Liver (tissue), 9 donors: ENCODE results near the gene CALML5. TPM values are rescaled to one million over a fixed set of nuclear protein-coding genes. Genes with fewer than 3 reads are reported as not detected.

Experiments used
- DNase-seq: peaks from one replicate; pipeline ENCODE4 v3.0.0-alpha.2; 2017; ENCODE audit warnings: low spot score
- H3K27ac ChIP-seq, 2 donors: one replicate each; pipeline ENCODE4 v1.7.0; 2013; ENCODE audit warnings: inconsistent platforms in 2 of 2, low read length in 2 of 2, control low read depth in 1 of 2, low read depth in 1 of 2, mild to moderate bottlenecking in 1 of 2
- H3K27me3 ChIP-seq, 4 donors: one replicate each; pipeline versions ENCODE4 v1.6.1 to v1.7.0; 2013; ENCODE audit warnings: low read length in 3 of 4, inconsistent platforms in 1 of 4, mild to moderate bottlenecking in 1 of 4, moderate library complexity in 1 of 4; ENCODE audit not compliant: control insufficient read depth in 4 of 4, insufficient read depth in 4 of 4
- H3K36me3 ChIP-seq, 4 donors: one replicate each; pipeline versions ENCODE4 v1.6.1 to v1.7.0; 2013; ENCODE audit warnings: low read length in 3 of 4, mild to moderate bottlenecking in 3 of 4, low read depth in 1 of 4, moderate library complexity in 1 of 4; ENCODE audit not compliant: control insufficient read depth in 4 of 4, insufficient read depth in 3 of 4
- H3K4me1 ChIP-seq, 4 donors: one replicate each; pipeline versions ENCODE4 v1.6.1 to v1.7.0; 2013; ENCODE audit warnings: low read length in 3 of 4, mild to moderate bottlenecking in 3 of 4, moderate library complexity in 1 of 4; ENCODE audit not compliant: control insufficient read depth in 4 of 4, insufficient read depth in 4 of 4
- H3K4me3 ChIP-seq, 3 donors: one replicate each; pipeline versions ENCODE4 v1.6.1 to v1.7.0; 2013; ENCODE audit warnings: low read length in 3 of 3, control low read depth in 1 of 3, low read depth in 1 of 3, mild to moderate bottlenecking in 1 of 3
- H3K9ac ChIP-seq, 2 donors: one replicate each; pipeline ENCODE4 v1.7.0; 2013; ENCODE audit warnings: low read length in 2 of 2, mild to moderate bottlenecking in 2 of 2, moderate library complexity in 2 of 2, control low read depth in 1 of 2, low read depth in 1 of 2
- H3K9me3 ChIP-seq, 4 donors: one replicate each; pipeline versions ENCODE4 v1.6.1 to v1.7.0; 2013; ENCODE audit warnings: low read length in 3 of 4; ENCODE audit not compliant: control insufficient read depth in 4 of 4
- EGR1 ChIP-seq, 2 donors: IDR thresholded peaks; 2 replicates each; pipeline ENCODE4 v1.6.1; 2016 to 2018; ENCODE audit warnings: antibody characterized with exemption in 2 of 2, low read depth in 2 of 2
- HNF4A ChIP-seq, 2 donors: conservative IDR thresholded peaks; 2 replicates each; pipeline ENCODE4 v1.6.1; 2016; ENCODE audit warnings: antibody characterized with exemption in 2 of 2, mild to moderate bottlenecking in 2 of 2
- HNF4G ChIP-seq: IDR thresholded peaks from 2 replicates; pipeline ENCODE4 v1.6.1; 2016; ENCODE audit warnings: antibody characterized with exemption
- JUND ChIP-seq, 2 donors: IDR thresholded peaks; 2 replicates each; pipeline ENCODE4 v1.6.1; 2016; ENCODE audit warnings: antibody characterized with exemption in 2 of 2
- NR2F2 ChIP-seq: IDR thresholded peaks from 2 replicates; pipeline ENCODE4 v1.6.1; 2016; ENCODE audit warnings: antibody characterized with exemption
- RAD21 ChIP-seq, 2 donors: IDR thresholded peaks; 2 replicates each; pipeline ENCODE4 v1.6.1; 2016; ENCODE audit warnings: antibody characterized with exemption in 2 of 2, mild to moderate bottlenecking in 2 of 2
- RXRA ChIP-seq, 2 donors: IDR thresholded peaks; 2 replicates each; pipeline ENCODE4 v1.6.1; 2017 to 2018; ENCODE audit warnings: antibody characterized with exemption in 2 of 2, mild to moderate bottlenecking in 1 of 2
- SP1 ChIP-seq: IDR thresholded peaks from 2 replicates; pipeline ENCODE4 v1.6.1; 2018; ENCODE audit warnings: antibody characterized with exemption, mild to moderate bottlenecking
- TAF1 ChIP-seq: conservative IDR thresholded peaks from 2 replicates; pipeline ENCODE4 v1.6.1; 2016; ENCODE audit warnings: antibody characterized with exemption, mild to moderate bottlenecking
- WGBS: extraction: QIAGEN DNeasy Blood & Tissue Kit; methylation state at CpG from one replicate; pipeline ENCODE4 v1.1.7; 2013; 5-methylcytosine and 5-hydroxymethylcytosine counted together
- polyA plus RNA-seq, 2 donors: library from polyadenylated mRNA; stranded (reverse) in 1 of 2; unstranded in 1 of 2; fragments of 200-250 nt in 1 of 2; fragments of >200 nt in 1 of 2; fragmentation: Nextera tagmentation in 1 of 2; extraction: Ambion mirVana in 1 of 2; gene quantifications; one replicate each; pipeline versions ENCODE4 v1.2.1 to v1.2.3, GENCODE V29; 2013 to 2015
- total RNA-seq, 2 donors: library from RNA; depleted of rRNA; stranded (reverse); fragments of >200 nt; gene quantifications; one replicate each; pipeline ENCODE4 v1.2.3, GENCODE V29; 2014
- TF ChIP-seq, protein P1 (sequence below): IDR thresholded peaks from 2 replicates; pipeline ENCODE4 v1.6.1; 2016; ENCODE audit warnings: antibody characterized with exemption, mild to moderate bottlenecking
- TF ChIP-seq, protein P2 (sequence below): fragments of 150-350 bp; IDR thresholded peaks from 2 replicates; pipeline ENCODE4 v1.5.1; 2017; ENCODE audit warnings: improper control_type of control experiment, low read depth, low read length; ENCODE audit not compliant: missing input control
- TF ChIP-seq, protein P3 (sequence below): IDR thresholded peaks from 2 replicates; pipeline ENCODE4 v1.6.1; 2016; ENCODE audit warnings: antibody characterized with exemption
- donor health status: healthy.
- donor health status: healthy.
- donor health status: healthy.
- donor health status: healthy.
- donor health status: healthy.

The CALML5 gene
- total and polyA plus RNA-seq, 4 donors, result not detected

DNA sequence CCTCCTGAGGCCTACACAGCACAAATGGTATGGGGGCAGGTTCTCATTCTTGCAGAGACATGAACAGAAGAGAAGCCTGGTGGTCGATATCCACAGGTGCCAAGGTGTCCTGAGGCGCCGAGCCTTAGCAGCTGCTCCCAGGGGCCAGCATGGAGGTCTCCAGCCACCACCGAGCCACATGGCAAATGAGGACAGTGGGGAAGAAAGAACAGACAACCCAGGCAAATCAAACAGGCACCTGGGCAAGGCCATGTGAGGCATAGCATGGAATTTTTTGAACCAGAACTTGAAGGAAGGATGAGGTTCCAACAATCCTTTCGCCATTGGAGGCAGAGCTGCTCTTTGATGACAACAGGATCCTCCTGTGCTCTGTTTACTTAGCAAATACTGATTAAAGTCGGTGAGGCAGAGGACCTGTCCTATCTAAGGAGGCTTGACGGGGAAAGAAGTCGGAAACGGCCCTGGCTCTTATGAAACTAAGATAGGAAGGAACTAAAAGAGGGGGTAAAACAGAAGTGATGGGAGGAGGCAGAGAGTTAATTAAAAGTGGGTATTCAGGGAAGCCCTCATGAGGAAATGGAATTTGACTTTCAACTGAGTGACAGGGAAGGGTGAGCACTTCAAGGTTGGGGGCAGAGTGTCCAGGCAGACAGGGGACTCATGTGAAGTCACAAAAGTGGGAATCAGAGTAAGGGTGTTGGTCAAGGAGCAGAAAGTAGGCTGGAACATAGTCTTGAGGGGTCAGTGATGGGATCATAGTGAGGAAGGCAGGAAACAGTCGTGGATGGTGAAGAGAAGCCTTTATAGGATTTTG, 16.8 kb upstream of the CALML5 start (continued):
- TF ChIP-seq JUND (IDR thresholded peaks at IDR 0.05) (no peak), HNF4A (conservative IDR thresholded peaks at IDR 0.05) (no peak), EGR1 (IDR thresholded peaks at IDR 0.05; ENCODE audit: low read depth in 2 of 2) (no peak), RXRA (IDR thresholded peaks at IDR 0.05) (no peak), TAF1 (no peak)

DNA sequence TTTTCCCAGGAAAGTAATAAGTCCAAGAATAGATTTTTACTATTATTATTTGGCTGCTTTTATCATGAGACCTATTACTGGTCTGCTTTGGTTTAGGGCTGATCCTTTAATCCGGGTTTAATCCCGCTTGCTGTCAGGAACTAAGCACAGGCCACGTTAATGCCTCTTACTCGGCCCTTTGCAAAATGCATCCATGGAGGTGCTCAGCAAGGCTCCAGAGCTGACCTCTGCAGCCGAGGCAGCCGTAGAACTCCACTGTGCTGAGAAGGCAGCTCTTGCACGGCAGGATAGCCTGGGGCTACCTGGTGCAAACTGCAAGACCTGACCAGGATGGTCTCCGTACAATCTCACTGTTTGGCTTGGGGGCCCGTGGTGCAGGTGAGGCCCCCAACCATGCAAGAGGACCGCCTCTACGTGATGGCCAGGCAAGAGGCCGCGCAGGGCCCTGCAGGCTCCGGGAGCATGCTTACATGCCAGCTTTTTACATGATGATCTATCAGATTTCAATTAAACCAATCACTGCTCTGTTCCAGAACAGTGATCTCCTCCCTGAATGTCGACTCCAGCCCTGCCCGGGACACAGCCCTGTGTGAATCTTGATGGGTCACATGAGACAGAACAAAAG, 15.0 kb upstream of the CALML5 start:
- Histone ChIP-seq H3K27ac (no peak overlapping the region), H3K9ac (no peak overlapping the region), H3K9me3 (no peaks in the 10 kb centered on the region), H3K27me3 (no peaks in the 10 kb centered on the region), H3K4me1 (peaks cover 5 to 14% (median 9%) of the 10 kb centered on the region in 4 donors), H3K4me3 (no peak overlapping the region), H3K36me3 (no peaks in the 10 kb centered on the region)
- TF ChIP-seq SP1 (no peak), JUND (IDR thresholded peaks at IDR 0.05) (no peak), EGR1 (IDR thresholded peaks at IDR 0.05; ENCODE audit: low read depth in 2 of 2) (no peak), RAD21 (IDR thresholded peaks at IDR 0.05) (no peak)
- TF ChIP-seq, protein P1, sequence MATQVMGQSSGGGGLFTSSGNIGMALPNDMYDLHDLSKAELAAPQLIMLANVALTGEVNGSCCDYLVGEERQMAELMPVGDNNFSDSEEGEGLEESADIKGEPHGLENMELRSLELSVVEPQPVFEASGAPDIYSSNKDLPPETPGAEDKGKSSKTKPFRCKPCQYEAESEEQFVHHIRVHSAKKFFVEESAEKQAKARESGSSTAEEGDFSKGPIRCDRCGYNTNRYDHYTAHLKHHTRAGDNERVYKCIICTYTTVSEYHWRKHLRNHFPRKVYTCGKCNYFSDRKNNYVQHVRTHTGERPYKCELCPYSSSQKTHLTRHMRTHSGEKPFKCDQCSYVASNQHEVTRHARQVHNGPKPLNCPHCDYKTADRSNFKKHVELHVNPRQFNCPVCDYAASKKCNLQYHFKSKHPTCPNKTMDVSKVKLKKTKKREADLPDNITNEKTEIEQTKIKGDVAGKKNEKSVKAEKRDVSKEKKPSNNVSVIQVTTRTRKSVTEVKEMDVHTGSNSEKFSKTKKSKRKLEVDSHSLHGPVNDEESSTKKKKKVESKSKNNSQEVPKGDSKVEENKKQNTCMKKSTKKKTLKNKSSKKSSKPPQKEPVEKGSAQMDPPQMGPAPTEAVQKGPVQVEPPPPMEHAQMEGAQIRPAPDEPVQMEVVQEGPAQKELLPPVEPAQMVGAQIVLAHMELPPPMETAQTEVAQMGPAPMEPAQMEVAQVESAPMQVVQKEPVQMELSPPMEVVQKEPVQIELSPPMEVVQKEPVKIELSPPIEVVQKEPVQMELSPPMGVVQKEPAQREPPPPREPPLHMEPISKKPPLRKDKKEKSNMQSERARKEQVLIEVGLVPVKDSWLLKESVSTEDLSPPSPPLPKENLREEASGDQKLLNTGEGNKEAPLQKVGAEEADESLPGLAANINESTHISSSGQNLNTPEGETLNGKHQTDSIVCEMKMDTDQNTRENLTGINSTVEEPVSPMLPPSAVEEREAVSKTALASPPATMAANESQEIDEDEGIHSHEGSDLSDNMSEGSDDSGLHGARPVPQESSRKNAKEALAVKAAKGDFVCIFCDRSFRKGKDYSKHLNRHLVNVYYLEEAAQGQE, result no peak
- TF ChIP-seq, protein P2, sequence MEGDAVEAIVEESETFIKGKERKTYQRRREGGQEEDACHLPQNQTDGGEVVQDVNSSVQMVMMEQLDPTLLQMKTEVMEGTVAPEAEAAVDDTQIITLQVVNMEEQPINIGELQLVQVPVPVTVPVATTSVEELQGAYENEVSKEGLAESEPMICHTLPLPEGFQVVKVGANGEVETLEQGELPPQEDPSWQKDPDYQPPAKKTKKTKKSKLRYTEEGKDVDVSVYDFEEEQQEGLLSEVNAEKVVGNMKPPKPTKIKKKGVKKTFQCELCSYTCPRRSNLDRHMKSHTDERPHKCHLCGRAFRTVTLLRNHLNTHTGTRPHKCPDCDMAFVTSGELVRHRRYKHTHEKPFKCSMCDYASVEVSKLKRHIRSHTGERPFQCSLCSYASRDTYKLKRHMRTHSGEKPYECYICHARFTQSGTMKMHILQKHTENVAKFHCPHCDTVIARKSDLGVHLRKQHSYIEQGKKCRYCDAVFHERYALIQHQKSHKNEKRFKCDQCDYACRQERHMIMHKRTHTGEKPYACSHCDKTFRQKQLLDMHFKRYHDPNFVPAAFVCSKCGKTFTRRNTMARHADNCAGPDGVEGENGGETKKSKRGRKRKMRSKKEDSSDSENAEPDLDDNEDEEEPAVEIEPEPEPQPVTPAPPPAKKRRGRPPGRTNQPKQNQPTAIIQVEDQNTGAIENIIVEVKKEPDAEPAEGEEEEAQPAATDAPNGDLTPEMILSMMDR, result no peak
- no peak for DNase-seq
- 93% methylated on average over 16 of the region's 16 CpGs for WGBS

DNA sequence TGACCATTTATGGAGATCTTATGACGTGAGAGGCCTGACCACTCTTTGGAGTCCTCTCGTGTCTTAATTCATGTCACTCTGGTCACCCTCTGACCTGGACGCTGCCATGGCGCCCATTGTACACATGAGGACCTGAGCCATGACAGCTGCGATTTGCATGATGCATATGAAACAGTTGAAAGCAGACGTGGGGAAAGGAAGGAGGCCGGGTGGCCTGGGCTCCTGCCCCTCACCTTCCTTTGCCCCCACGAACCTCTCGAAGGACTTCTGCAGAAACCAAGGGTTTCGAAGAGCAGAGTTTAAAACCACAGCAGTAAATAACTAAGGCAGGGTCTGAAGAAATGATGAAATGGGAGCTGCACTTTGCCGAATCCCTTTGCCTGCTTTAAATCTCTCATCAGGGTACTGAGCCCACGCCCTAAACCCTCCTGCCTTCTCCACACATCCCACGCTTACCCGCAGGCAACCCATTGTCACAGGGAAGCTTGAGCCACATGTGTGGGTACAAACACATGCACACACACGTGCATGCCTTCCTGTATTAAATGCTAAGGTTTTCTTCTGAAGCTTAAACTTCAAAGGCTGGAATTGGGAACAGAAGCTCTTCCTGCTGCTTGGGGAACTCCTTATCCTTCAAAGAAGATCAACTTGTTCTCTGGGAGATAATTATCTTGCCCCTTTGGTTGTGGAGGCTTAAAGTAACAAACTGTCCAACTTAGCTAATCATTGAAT, 13.7 kb upstream of the CALML5 start:
- Histone ChIP-seq H3K27me3 (no peaks in the 10 kb centered on the region), H3K4me1 (peaks cover 5 to 7% (median 6%) of the 10 kb centered on the region in 4 donors), H3K9me3 (no peaks in the 10 kb centered on the region), H3K36me3 (no peaks in the 10 kb centered on the region), H3K9ac (no peak overlapping the region), H3K4me3 (no peak overlapping the region), H3K27ac (no peak overlapping the region)
- DNase-seq, result no peak
- 90% methylated on average over 15 of the region's 15 CpGs for WGBS
- TF ChIP-seq, protein P3, sequence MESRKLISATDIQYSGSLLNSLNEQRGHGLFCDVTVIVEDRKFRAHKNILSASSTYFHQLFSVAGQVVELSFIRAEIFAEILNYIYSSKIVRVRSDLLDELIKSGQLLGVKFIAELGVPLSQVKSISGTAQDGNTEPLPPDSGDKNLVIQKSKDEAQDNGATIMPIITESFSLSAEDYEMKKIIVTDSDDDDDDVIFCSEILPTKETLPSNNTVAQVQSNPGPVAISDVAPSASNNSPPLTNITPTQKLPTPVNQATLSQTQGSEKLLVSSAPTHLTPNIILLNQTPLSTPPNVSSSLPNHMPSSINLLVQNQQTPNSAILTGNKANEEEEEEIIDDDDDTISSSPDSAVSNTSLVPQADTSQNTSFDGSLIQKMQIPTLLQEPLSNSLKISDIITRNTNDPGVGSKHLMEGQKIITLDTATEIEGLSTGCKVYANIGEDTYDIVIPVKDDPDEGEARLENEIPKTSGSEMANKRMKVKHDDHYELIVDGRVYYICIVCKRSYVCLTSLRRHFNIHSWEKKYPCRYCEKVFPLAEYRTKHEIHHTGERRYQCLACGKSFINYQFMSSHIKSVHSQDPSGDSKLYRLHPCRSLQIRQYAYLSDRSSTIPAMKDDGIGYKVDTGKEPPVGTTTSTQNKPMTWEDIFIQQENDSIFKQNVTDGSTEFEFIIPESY, result no peak
- no peak for TF ChIP-seq NR2F2
- TF ChIP-seq HNF4G, result no peak
- TF ChIP-seq, protein P2, result no peak
- no peak for TF ChIP-seq RAD21 (IDR thresholded peaks at IDR 0.05)
- TF ChIP-seq, protein P1, result no peak
- no peak for TF ChIP-seq SP1
